SJCRH30 (cell line): Measurements from ENCODE around the gene CPT1B. TPM values are rescaled to one million over a fixed set of nuclear protein-coding genes. Genes with fewer than 3 reads are reported as not detected.
"Not testable (repeated sequence)": the region's sequence is repeated elsewhere in the genome, so short reads cannot be mapped to it uniquely, and the experiment has no call there.

Experiments used
- DNase-seq, 2 experiments: peaks; one replicate each; pipeline ENCODE4 v3.0.0-alpha.2; 2015 to 2020
- H3K27ac ChIP-seq: fragments of 250-450 bp; sonication (Bioruptor Pico); 2 replicates; pipeline ENCODE4 v1.5.1; 2020; ENCODE audit warnings: mild to moderate bottlenecking, moderate library complexity
- H3K27me3 ChIP-seq: fragments of 250-450 bp; sonication (Bioruptor Pico); 2 replicates; pipeline ENCODE4 v1.5.1; 2020; ENCODE audit warnings: mild to moderate bottlenecking, moderate library complexity
- H3K36me3 ChIP-seq: fragments of 250-450 bp; sonication (Bioruptor Pico); 2 replicates; pipeline ENCODE4 v1.5.1; 2020; ENCODE audit warnings: mild to moderate bottlenecking, moderate library complexity
- H3K4me1 ChIP-seq: fragments of 250-450 bp; sonication (Bioruptor Pico); 2 replicates; pipeline ENCODE4 v1.5.1; 2020; ENCODE audit warnings: mild to moderate bottlenecking, moderate library complexity
- H3K4me3 ChIP-seq: fragments of 250-450 bp; sonication (Bioruptor Pico); 2 replicates; pipeline ENCODE4 v1.5.1; 2020; ENCODE audit warnings: mild to moderate bottlenecking, moderate library complexity
- H3K9me3 ChIP-seq: fragments of 250-450 bp; sonication (Bioruptor Pico); replicated peaks from 2 replicates; pipeline ENCODE4 v1.5.1; 2020; ENCODE audit warnings: mild to moderate bottlenecking, moderate library complexity
- total RNA-seq: library from RNA; depleted of rRNA; stranded (reverse); fragments of >200 nt; shearing (Covaris generic); gene quantifications from 2 replicates; pipeline ENCODE4 v1.2.3, GENCODE V29; 2014; rRNA removed

CPT1B gene
- total RNA-seq = 12.6 and 17.1 TPM in 2 replicates

- no peak within 1 kb of the TSS for H3K27ac ChIP-seq
- no peaks in the 10 kb centered on the region for H3K27me3 ChIP-seq
- no peaks in the 10 kb centered on the region for H3K36me3 ChIP-seq
- DNase-seq = peak in 1 of 2 experiments; percentile 50
- H3K4me1 ChIP-seq = peaks cover 11% of the 10 kb centered on the region
- no peaks in the 10 kb centered on the region for H3K9me3 ChIP-seq
- no peak within 1 kb of the TSS for H3K4me3 ChIP-seq
Measured at GRCh38 chr22:50577987-50578775, at the start of gene CPT1B. Gene CPT1B (minus strand): TSS chr22:50578427. CDS start chr22:50577915, 512 bp downstream.

GRCh38 chr22:50626850-50627641 is 48.8 kb upstream of the CPT1B start:
- H3K36me3 ChIP-seq = no peaks in the 10 kb centered on the region
- no peak for DNase-seq
- no peaks in the 10 kb centered on the region for H3K9me3 ChIP-seq
- H3K4me1 ChIP-seq = no peaks in the 10 kb centered on the region; the same call in 1 of the 2 replicates
- H3K4me3 ChIP-seq = no peak overlapping the region
- H3K27me3 ChIP-seq = no peaks in the 10 kb centered on the region
- no peak overlapping the region for H3K27ac ChIP-seq

GRCh38 chr22:50626314-50626849 is 48.2 kb upstream of the CPT1B start:
- peak in 1 of 2 experiments; percentile 7 for DNase-seq
- no peaks in the 10 kb centered on the region for H3K36me3 ChIP-seq
- no peak overlapping the region for H3K4me3 ChIP-seq
- H3K9me3 ChIP-seq = no peaks in the 10 kb centered on the region
- H3K27ac ChIP-seq = no peak overlapping the region
- peaks cover 2% of the 10 kb centered on the region; the same call in 1 of the 2 replicates for H3K4me1 ChIP-seq
- H3K27me3 ChIP-seq = no peaks in the 10 kb centered on the region

- Histone ChIP-seq H3K9me3 (no peaks in the 10 kb centered on the region), H3K27me3 (no peaks in the 10 kb centered on the region), H3K4me3 (no peak overlapping the region), H3K4me1 (peaks cover 4% of the 10 kb centered on the region; the same call in 1 of the 2 replicates), H3K27ac (no peak overlapping the region), H3K36me3 (no peaks in the 10 kb centered on the region)
- peak in 1 of 2 experiments; percentile 2 for DNase-seq
Measured at GRCh38 chr22:50625568-50626313, 47.5 kb upstream of the CPT1B start.

GRCh38 chr22:50625131-50625567 is 46.9 kb upstream of the CPT1B start:
- Histone ChIP-seq H3K27me3 (no peaks in the 10 kb centered on the region), H3K4me1 (peaks cover 4% of the 10 kb centered on the region; the same call in 1 of the 2 replicates), H3K4me3 (no peak overlapping the region), H3K36me3 (no peaks in the 10 kb centered on the region), H3K9me3 (no peaks in the 10 kb centered on the region), H3K27ac (no peak overlapping the region)
- DNase-seq = no peak

GRCh38 chr22:50624347-50625130 is 46.3 kb upstream of the CPT1B start:
- peaks cover 4% of the 10 kb centered on the region; the same call in 1 of the 2 replicates for H3K4me1 ChIP-seq
- H3K36me3 ChIP-seq = no peaks in the 10 kb centered on the region
- H3K27me3 ChIP-seq = no peaks in the 10 kb centered on the region
- no peaks in the 10 kb centered on the region for H3K9me3 ChIP-seq
- no peak for DNase-seq
- H3K4me3 ChIP-seq = no peak overlapping the region
- H3K27ac ChIP-seq = no peak overlapping the region

GRCh38 chr22:50622723-50623327 is 44.6 kb upstream of the CPT1B start:
- no peak overlapping the region for H3K27ac ChIP-seq
- DNase-seq = no peak
- no peak overlapping the region for H3K4me3 ChIP-seq

GRCh38 chr22:50621948-50622722 is 43.9 kb upstream of the CPT1B start:
- Histone ChIP-seq H3K27me3 (no peaks in the 10 kb centered on the region), H3K4me3 (peak overlapping the region; percentile 18), H3K4me1 (peaks cover 4% of the 10 kb centered on the region; the same call in 1 of the 2 replicates), H3K27ac (no peak overlapping the region), H3K36me3 (no peaks in the 10 kb centered on the region), H3K9me3 (no peaks in the 10 kb centered on the region)
- DNase-seq = no peak

More at GRCh38 chr22:50622723-50623327, 44.6 kb upstream of the CPT1B start:
- H3K9me3 ChIP-seq = no peaks in the 10 kb centered on the region
- peaks cover 4% of the 10 kb centered on the region; the same call in 1 of the 2 replicates for H3K4me1 ChIP-seq
- H3K36me3 ChIP-seq = no peaks in the 10 kb centered on the region
- H3K27me3 ChIP-seq = no peaks in the 10 kb centered on the region

- Histone ChIP-seq H3K27me3 (no peaks in the 10 kb centered on the region), H3K36me3 (no peaks in the 10 kb centered on the region), H3K4me1 (peaks cover 4% of the 10 kb centered on the region; the same call in 1 of the 2 replicates), H3K27ac (no peak overlapping the region), H3K4me3 (peak overlapping the region; percentile 18; the same call in 1 of the 2 replicates), H3K9me3 (no peaks in the 10 kb centered on the region)
- DNase-seq = peak in 1 of 2 experiments; percentile 52
Measured at GRCh38 chr22:50621356-50621880, 43.2 kb upstream of the CPT1B start.

GRCh38 chr22:50620593-50621355 is 42.5 kb upstream of the CPT1B start:
- Histone ChIP-seq H3K9me3 (no peaks in the 10 kb centered on the region), H3K27ac (no peak overlapping the region), H3K4me1 (peaks cover 4% of the 10 kb centered on the region; the same call in 1 of the 2 replicates), H3K36me3 (no peaks in the 10 kb centered on the region), H3K27me3 (no peaks in the 10 kb centered on the region), H3K4me3 (peak overlapping the region; percentile 20)
- peak in 1 of 2 experiments; percentile 87 for DNase-seq

- not testable (repeated sequence) for H3K4me1 ChIP-seq, H3K4me3 ChIP-seq, H3K27ac ChIP-seq, H3K36me3 ChIP-seq, H3K9me3 ChIP-seq, DNase-seq
- H3K27me3 ChIP-seq = peaks cover 13% of the 10 kb centered on the region
Measured at GRCh38 chr22:50614296-50614695, 36.1 kb upstream of the CPT1B start.
